ACHN (cell line): ENCODE results near the gene ALPP.
"Not testable (repeated sequence)": the region's sequence is repeated elsewhere in the genome, so short reads cannot be mapped to it uniquely, and the experiment has no call there.

ENCODE experiments used
- DNase-seq: peaks from one replicate; pipeline ENCODE4 v3.0.0-alpha.2; 2015
- in situ Hi-C: cut with HindIII; loops from 2 replicates; pipeline ENCODE4 v1.10.0; 2017; ENCODE audit warnings: low sequenced_read_pairs, low pct_ligation_motif_present, low pct_unique_long_range_greater_than_20kb

ALPP gene

DNA sequence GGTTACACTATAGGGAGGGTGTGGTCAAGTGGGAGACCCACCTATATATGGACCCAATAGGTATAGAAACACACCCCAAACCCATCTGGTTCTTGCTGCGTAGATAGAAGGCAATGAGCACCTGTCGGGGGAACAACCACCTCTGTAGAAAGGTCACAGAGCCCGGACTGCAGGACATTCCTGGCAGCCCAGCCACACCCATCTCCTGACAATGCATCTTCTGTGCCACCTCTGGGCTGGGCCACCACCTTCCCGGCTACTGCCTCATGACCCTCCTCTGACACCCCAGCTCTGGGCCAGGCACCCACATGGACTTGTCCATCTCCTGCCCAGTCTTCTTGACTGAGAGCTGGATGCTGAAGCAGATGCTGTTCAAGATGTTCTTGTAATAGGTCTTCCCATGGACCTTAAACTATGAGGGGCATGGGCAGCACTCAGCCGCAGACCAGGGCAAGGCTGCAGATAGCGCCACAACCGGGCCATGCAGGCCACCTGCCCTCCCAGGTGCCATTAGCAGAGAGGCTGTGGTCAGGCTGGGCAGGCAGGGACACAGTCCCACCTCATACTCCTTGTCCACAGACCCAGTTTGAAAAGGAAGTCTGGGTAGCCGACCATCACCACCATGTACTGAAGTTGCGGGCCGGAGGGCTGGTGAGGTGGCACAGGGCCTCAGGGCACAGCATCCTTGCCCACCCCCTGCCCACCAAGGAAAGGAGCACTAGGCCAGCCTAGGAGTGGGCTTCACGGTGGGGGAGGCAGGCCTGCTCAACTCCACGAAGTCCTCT lies 37.4 kb downstream of the ALPP start:
- no peak for DNase-seq
- in situ Hi-C loops = no loop called here

GRCh38 chr2:232416521-232417470 lies 38.2 kb downstream of the ALPP start:
- no peak for DNase-seq
- in situ Hi-C loops = no loop called here

DNA sequence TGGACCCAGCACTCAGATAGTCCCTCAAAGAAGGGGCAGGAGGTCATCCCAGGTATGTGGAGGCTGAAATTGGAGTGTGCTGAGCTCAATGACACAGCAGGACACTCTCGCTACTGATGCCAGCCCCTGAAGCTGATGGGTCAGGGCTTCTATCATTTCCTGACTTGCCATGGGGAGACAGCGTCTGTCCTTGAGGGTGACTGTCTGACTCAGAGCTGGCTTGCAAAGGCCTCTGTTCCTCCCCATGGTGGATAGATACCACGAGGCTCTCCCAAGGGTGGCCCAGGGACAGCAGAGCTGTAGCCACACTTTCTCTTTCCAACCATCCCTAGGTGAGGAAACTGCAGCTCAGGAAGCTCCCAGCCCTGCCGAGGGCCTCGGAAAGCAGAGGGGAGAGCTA lies 38.9 kb downstream of the ALPP start:
- no peak for DNase-seq
- in situ Hi-C loops = no loop called here

DNA sequence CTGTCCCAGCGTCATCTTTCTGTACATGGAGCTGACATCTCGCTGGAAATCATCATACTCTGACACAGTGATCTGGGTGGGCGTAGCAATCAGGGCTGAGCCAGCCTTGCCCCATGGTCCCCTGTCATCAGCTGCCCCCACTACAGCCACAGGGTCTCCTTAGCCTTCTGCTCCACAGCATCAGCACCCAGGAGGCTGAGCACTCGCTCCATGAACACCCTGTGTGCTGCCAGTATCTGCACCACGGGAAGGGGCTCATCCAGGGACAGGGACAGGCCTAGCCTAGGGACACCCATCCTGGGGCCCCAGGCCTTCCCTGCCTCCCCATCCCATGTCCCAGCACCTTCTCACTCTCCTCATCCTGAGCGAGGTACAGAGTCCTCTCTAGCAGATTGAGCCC lies 39.5 kb downstream of the ALPP start:
- no peak for DNase-seq
- in situ Hi-C loops = no loop called here

GRCh38 chr2:232418466-232419244 lies 40.1 kb downstream of the ALPP start:
- in situ Hi-C loops = no loop called here
- no peak for DNase-seq

DNA sequence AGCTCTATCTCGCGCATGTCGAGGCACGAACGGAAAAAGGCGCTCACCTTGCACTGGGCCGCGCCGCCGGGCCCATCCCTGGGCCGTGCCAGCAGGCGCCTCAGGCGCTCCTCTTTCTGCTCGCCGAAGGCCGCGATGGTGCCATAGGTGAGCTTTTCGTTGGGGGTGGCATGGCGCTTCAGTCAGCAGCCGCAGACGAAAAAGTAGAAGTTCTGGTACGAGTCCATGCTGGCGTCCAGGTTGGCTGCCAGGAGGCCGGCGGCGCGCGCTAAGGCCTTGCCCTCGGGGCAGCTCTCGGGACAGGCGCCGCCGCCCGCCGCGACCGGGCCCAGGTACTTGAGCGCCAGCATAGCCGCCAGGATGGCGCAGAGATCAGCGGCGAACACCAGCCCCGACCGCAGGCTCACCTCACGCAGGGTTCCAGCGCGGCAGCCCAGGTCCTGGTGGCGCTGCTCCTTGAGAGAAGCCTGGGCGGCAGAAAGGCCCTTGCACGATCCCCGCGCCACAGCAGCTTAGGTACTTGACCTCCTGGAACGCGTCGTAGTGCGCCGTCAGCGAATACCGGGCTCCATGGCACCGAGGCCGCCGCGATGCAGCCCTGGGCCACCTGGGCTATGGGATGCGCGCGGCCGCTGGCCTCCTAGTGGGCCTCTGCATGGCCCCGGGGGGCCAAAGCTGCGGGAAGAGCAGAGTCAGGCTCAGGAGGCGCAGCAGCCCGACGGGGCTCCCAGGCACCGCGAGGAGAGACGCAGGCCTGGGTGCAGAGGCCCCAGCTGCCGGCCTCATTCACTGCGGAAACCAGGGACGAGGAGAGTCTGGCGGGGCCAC lies 40.9 kb downstream of the ALPP start:
- no peak for DNase-seq
- in situ Hi-C loops = no loop called here

- in situ Hi-C loops = no loop called here
- no peak for DNase-seq
Observed at GRCh38 chr2:232420073-232420454, 41.5 kb downstream of the ALPP start.

- DNase-seq = no peak
- in situ Hi-C loops = no loop called here
Observed at GRCh38 chr2:232420463-232421188, 42.1 kb downstream of the ALPP start.

DNA sequence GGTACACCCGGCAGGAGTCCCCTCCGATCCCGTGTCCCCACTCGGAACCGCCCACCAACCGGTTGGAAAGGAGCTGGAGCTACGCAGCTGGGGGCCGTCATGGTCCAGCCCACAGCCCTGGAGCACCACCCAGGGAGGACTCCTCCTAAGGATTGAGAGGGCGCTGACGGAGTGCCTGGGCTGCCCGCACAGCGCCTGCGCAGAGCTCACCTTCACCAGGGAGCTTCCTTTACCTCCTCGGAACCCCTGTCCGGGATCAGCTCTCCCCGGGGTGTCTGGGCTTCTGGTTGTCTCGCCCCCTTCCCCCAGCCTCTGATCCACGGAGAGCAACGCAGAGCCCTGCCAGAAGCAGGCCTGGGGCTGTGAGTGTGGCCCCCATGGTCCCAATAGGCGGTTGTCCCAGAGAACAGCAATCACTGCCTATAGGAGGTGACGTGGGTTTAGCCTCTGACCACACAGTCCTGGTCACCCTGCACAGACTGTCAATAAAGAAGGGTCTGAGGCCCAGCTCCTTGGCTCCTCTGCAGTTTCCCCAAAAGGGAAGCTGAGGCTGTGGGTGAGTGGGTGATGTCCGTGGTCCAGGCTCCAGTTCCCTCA lies 42.7 kb downstream of the ALPP start:
- in situ Hi-C loops = no loop called here
- DNase-seq = no peak

GRCh38 chr2:232422051-232422450 lies 43.5 kb downstream of the ALPP start:
- in situ Hi-C loops = no loop called here
- DNase-seq = no peak

- DNase-seq, in situ Hi-C loops: not testable (repeated sequence)
Observed at GRCh38 chr2:232422996-232423395, 44.4 kb downstream of the ALPP start.

- in situ Hi-C loops, DNase-seq: not testable (repeated sequence)
Observed at GRCh38 chr2:232423407-232423806, 44.9 kb downstream of the ALPP start.

GRCh38 chr2:232431705-232432590 lies 53.4 kb downstream of the ALPP start:
- no peak for DNase-seq
- in situ Hi-C loops = no loop called here
